ENCODE results near the gene IQCK. TPM values are rescaled to one million over a fixed set of nuclear protein-coding genes. Genes with fewer than 3 reads are reported as not detected.
A peak's percentile ranks its signal among the peaks of the same experiment; 100 is the strongest.

Gene IQCK
- total RNA-seq, 2 experiments from 2014 or later = 1.6 to 2.1 TPM

DNA sequence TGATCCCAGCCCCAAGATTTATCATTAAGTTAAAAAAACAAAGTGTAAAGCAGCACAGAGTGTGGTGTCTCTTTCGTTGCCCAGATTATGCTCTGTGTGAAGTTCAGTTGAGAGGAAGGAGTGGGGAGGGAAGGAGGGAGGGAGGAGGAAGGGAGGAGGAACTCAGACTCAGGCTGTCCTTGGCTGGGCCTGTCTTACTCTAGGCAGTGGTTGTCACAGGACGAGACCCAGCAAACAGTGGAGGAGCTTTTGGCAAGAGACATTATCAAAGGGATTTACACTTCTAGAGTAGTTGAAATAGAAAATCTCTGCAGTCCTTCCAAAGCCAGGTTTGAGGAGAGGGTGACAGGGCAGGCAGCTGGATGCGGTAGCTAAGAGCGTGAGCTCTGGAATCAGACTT, 27.9 kb upstream of the IQCK start:
- Mint-ChIP-seq H3K27me3 (no peaks in the 10 kb centered on the region), H3K4me3 (no peak overlapping the region), H3K36me3 (peaks cover 32% of the 10 kb centered on the region), H3K27ac (no peak overlapping the region), H3K4me1 (peaks cover 17% of the 10 kb centered on the region), H3K9me3 (no peaks in the 10 kb centered on the region)
- DNase-seq (no peak), ATAC-seq (ENCODE audit: low read depth) (peak; percentile 58)
- POLR2A ChIA-PET = no interaction called here

DNA sequence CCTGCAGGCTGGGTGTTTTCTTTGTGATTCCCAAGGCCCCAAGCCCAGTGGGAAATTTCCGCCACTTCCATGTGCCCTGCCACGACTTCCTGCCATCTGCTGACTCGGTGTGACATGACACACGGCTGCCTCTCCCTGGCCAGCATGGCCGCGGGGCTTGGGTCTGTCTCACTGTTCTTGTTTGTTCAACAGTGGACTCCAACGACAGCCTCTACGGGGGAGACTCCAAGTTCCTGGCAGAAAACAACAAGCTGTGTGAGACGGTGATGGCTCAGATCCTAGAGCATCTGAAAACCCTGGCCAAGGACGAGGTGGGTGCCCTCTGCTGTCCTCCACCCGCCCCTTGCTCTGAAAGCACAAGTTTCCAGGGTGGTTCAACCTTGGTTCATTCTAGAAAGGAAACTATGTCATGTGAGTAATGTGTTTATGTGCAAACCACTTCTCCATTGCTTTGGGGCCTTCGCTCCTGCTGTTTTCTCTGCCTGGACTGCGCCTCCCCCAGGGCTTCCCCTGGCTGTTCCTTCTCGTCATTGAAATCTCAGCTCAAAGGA, 26.8 kb upstream of the IQCK start:
- H3K4me3 Mint-ChIP-seq = no peak overlapping the region
- no peak for DNase-seq
- POLR2A ChIA-PET = no interaction called here
- H3K27me3 Mint-ChIP-seq = no peaks in the 10 kb centered on the region
- ATAC-seq (ENCODE audit: low read depth) = no peak
- no peak overlapping the region for H3K27ac Mint-ChIP-seq
- H3K4me1 Mint-ChIP-seq = peaks cover 17% of the 10 kb centered on the region
- no peaks in the 10 kb centered on the region for H3K9me3 Mint-ChIP-seq
- H3K36me3 Mint-ChIP-seq = peaks cover 22% of the 10 kb centered on the region

DNA sequence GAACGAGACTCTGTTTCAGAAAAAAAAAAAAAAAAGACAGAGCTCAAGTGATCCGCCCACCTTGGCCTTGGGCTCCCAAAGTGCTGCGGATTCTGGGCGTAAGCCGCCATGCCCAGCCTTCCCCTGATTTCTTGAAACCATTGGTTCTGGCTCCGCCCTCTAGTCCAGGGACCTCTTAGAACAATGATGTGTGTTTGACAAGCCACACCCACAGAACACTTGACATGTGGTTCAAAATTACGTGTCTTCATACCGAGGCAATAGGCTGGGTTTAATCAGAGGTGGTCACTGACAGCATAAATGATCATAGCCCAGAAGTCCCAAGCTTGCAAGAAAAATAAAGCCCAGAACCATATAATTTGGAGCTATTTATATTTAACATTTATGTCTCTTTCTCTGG, 23.1 kb upstream of the IQCK start:
- POLR2A ChIA-PET = interaction anchor here (1.6 to 2.5 kb wide), 2 partner anchors 11 to 23 kb away, joined by 3 to 10 read pairs; partner anchors contain the start of genes IQCK and KNOP1
- H3K4me1 Mint-ChIP-seq = peaks cover 18% of the 10 kb centered on the region
- no peaks in the 10 kb centered on the region for H3K9me3 Mint-ChIP-seq
- no peak overlapping the region for H3K27ac Mint-ChIP-seq
- H3K36me3 Mint-ChIP-seq = peaks cover 24% of the 10 kb centered on the region
- no peak for ATAC-seq (ENCODE audit: low read depth)
- H3K27me3 Mint-ChIP-seq = no peaks in the 10 kb centered on the region
- no peak for DNase-seq
- H3K4me3 Mint-ChIP-seq = no peak overlapping the region

GRCh38 chr16:19696328-19696727, 21.7 kb upstream of the IQCK start:
- peak; percentile 50 for ATAC-seq (ENCODE audit: low read depth)
- Mint-ChIP-seq H3K4me1 (peaks cover 15% of the 10 kb centered on the region), H3K9me3 (no peaks in the 10 kb centered on the region), H3K36me3 (peaks cover 27% of the 10 kb centered on the region), H3K27me3 (no peaks in the 10 kb centered on the region), H3K27ac (no peak overlapping the region), H3K4me3 (peak overlapping the region; percentile 11)
- peak; percentile 41 for DNase-seq
- POLR2A ChIA-PET = interaction anchor here (0.6 to 2.5 kb wide), 3 partner anchors 10 to 31 kb away, joined by 3 to 10 read pairs (median 3); partner anchors contain the start of genes IQCK and KNOP1

DNA sequence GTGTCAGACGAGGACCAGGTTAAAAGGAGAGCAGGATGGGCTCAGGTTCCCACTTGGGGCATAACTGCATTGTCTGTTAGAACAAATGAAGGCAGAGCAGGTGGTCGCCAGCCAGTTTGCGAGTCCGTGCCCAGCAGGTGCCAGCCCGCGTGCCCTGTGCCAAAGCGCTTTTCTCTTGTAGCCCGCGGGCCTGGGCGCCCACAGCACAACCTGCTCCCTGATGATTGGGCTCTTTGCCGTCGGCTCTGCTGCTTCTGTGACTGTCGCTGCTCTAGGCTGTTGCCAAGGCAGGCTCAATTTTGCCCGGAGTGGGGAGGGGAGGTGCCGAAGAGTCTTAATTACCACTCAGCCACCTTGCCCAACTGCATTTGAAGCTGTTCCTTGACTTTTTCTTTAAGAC, 21.1 kb upstream of the IQCK start:
- peaks cover 14% of the 10 kb centered on the region for H3K4me1 Mint-ChIP-seq
- no peak overlapping the region for H3K27ac Mint-ChIP-seq
- no peaks in the 10 kb centered on the region for H3K9me3 Mint-ChIP-seq
- peaks cover 27% of the 10 kb centered on the region for H3K36me3 Mint-ChIP-seq
- POLR2A ChIA-PET = interaction anchor here (0.6 to 2.5 kb wide), 2 partner anchors 21 to 31 kb away, joined by 3 to 10 read pairs; partner anchors contain the start of genes IQCK and KNOP1
- ATAC-seq (ENCODE audit: low read depth) (no peak), DNase-seq (no peak)
- no peak overlapping the region for H3K4me3 Mint-ChIP-seq
- no peaks in the 10 kb centered on the region for H3K27me3 Mint-ChIP-seq

GRCh38 chr16:19697756-19698318, 20.2 kb upstream of the IQCK start:
- POLR2A ChIA-PET = interaction anchor here (1.2 to 2.5 kb wide), 2 partner anchors 20 kb away, joined by 6 to 10 read pairs; partner anchors contain the start of genes IQCK and KNOP1
- Mint-ChIP-seq H3K4me1 (peaks cover 14% of the 10 kb centered on the region), H3K9me3 (no peaks in the 10 kb centered on the region), H3K4me3 (no peak overlapping the region), H3K36me3 (peaks cover 28% of the 10 kb centered on the region), H3K27me3 (no peaks in the 10 kb centered on the region), H3K27ac (no peak overlapping the region)
- ATAC-seq (ENCODE audit: low read depth) = no peak
- no peak for DNase-seq

GRCh38 chr16:19698480-19699465, 19.3 kb upstream of the IQCK start:
- no peaks in the 10 kb centered on the region for H3K27me3 Mint-ChIP-seq
- H3K27ac Mint-ChIP-seq = no peak overlapping the region
- no peak overlapping the region for H3K4me3 Mint-ChIP-seq
- POLR2A ChIA-PET = interaction anchor here (1.2 kb wide), 1 partner anchor 19 kb away, joined by 6 read pairs; the partner anchor contains the start of genes IQCK and KNOP1
- no peak for DNase-seq
- peaks cover 30% of the 10 kb centered on the region for H3K36me3 Mint-ChIP-seq
- no peaks in the 10 kb centered on the region for H3K9me3 Mint-ChIP-seq
- no peak for ATAC-seq (ENCODE audit: low read depth)
- peaks cover 14% of the 10 kb centered on the region for H3K4me1 Mint-ChIP-seq

- ATAC-seq (ENCODE audit: low read depth) (no peak), DNase-seq (no peak)
- Mint-ChIP-seq H3K4me1 (peaks cover 14% of the 10 kb centered on the region), H3K27ac (no peak overlapping the region), H3K9me3 (no peaks in the 10 kb centered on the region), H3K36me3 (peaks cover 33% of the 10 kb centered on the region), H3K4me3 (no peak overlapping the region), H3K27me3 (no peaks in the 10 kb centered on the region)
- POLR2A ChIA-PET = no interaction called here
These were observed 18.6 kb upstream of the IQCK start for GRCh38 chr16:19699472-19699871.

DNA sequence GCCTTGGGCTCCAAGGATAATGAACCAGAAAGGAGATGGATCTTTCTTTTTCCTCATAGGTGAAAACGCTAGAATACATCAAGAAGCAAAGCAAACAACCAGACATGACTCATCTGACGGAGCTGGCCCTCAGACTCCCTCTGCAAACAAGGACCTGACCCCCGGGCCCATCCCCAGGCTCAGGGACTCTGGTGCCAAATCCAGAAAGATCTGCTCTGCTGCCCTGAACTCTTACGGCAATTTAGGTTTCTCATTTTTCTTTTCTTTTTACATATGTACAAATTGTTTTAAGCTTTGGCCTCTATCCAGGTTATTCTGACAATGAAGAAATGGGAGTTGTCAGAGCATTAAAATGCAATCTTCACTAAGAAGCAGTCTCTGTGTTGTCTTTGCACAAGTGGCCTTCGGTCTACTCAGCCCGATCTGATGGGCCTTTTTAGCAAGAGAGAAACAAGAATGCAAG, 17.7 kb upstream of the IQCK start:
- peaks cover 40% of the 10 kb centered on the region for H3K36me3 Mint-ChIP-seq
- POLR2A ChIA-PET = no interaction called here
- H3K9me3 Mint-ChIP-seq = no peaks in the 10 kb centered on the region
- H3K4me1 Mint-ChIP-seq = peaks cover 14% of the 10 kb centered on the region
- no peak overlapping the region for H3K4me3 Mint-ChIP-seq
- ATAC-seq (ENCODE audit: low read depth) (no peak), DNase-seq (no peak)
- H3K27ac Mint-ChIP-seq = no peak overlapping the region
- H3K27me3 Mint-ChIP-seq = no peaks in the 10 kb centered on the region

DNA sequence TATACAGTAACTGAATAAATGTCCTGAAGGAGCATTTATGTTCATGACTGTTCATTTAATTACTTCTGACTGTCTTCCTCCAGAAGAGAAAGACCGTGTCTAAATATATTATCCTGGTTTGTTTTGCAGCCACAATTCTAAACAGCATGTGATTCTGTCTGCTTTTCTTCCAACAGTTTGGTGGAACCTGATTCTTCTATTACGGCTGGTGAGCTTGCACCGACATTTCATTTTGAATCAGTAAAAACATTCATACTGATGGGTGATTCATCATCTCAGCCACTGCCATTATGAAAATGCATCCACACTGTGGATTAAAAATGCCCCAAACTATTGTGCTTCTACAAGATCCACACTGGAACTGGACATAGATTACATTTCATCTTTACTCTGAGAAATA, 17.0 kb upstream of the IQCK start:
- ATAC-seq (ENCODE audit: low read depth) (no peak), DNase-seq (no peak)
- Mint-ChIP-seq H3K27me3 (no peaks in the 10 kb centered on the region), H3K9me3 (no peaks in the 10 kb centered on the region), H3K4me3 (no peak overlapping the region), H3K36me3 (peaks cover 42% of the 10 kb centered on the region), H3K27ac (no peak overlapping the region), H3K4me1 (peaks cover 13% of the 10 kb centered on the region)
- POLR2A ChIA-PET = interaction anchor here (0.6 kb wide), 1 partner anchor 77 kb away, joined by 5 read pairs; no protein-coding TSS in a partner anchor

- H3K9me3 Mint-ChIP-seq = no peaks in the 10 kb centered on the region
- DNase-seq (no peak), ATAC-seq (ENCODE audit: low read depth) (no peak)
- H3K4me1 Mint-ChIP-seq = peaks cover 2% of the 10 kb centered on the region
- H3K36me3 Mint-ChIP-seq = peaks cover 35% of the 10 kb centered on the region
- no peak overlapping the region for H3K4me3 Mint-ChIP-seq
- H3K27ac Mint-ChIP-seq = no peak overlapping the region
- no peaks in the 10 kb centered on the region for H3K27me3 Mint-ChIP-seq
- POLR2A ChIA-PET = no interaction called here
These were observed 14.7 kb upstream of the IQCK start for GRCh38 chr16:19703172-19703889.

GRCh38 chr16:19704321-19705145, 13.5 kb upstream of the IQCK start:
- no peak overlapping the region for H3K4me3 Mint-ChIP-seq
- POLR2A ChIA-PET = no interaction called here
- DNase-seq (no peak), ATAC-seq (ENCODE audit: low read depth) (no peak)
- peaks cover 30% of the 10 kb centered on the region for H3K36me3 Mint-ChIP-seq
- H3K9me3 Mint-ChIP-seq = no peaks in the 10 kb centered on the region
- H3K27me3 Mint-ChIP-seq = no peaks in the 10 kb centered on the region
- no peaks in the 10 kb centered on the region for H3K4me1 Mint-ChIP-seq
- H3K27ac Mint-ChIP-seq = no peak overlapping the region

Data from activated naive CD8-positive, alpha-beta T cell treated with anti-CD3 and anti-CD28 coated beads, Interleukin-2, amount 10 ng/mL, durations not matched to agents 7 days and 5 days (primary cell).